KMS-11 (cell line): ENCODE measurements around the gene MRPS35.

Experiments
- H2AFZ ChIP-seq: fragments of 200-600 bp; sonication (generic); 2 replicates; pipeline ENCODE4 v1.6.1; 2016; ENCODE audit warnings: antibody characterized with exemption, mixed run types, low read depth
- H3K27ac ChIP-seq: fragments of 200-600 bp; sonication (generic); 2 replicates; pipeline ENCODE4 v1.6.1; 2016; ENCODE audit warnings: mild to moderate bottlenecking, mixed run types
- H3K27me3 ChIP-seq: fragments of 200-600 bp; sonication (generic); 2 replicates; pipeline ENCODE4 v1.6.1; 2017; ENCODE audit warnings: mild to moderate bottlenecking, low read depth, mixed run types, moderate library complexity; ENCODE audit not compliant: insufficient read depth
- H3K36me3 ChIP-seq: fragments of 200-600 bp; sonication (generic); 2 replicates; pipeline ENCODE4 v1.6.1; 2017; ENCODE audit warnings: mild to moderate bottlenecking, mixed run types; ENCODE audit not compliant: insufficient read depth
- H3K4me1 ChIP-seq: fragments of 200-600 bp; sonication (generic); 2 replicates; pipeline ENCODE4 v1.6.1; 2016; ENCODE audit warnings: mild to moderate bottlenecking, low read depth, mixed run types; ENCODE audit not compliant: poor library complexity, severe bottlenecking
- H3K4me2 ChIP-seq: fragments of 200-600 bp; sonication (generic); 2 replicates; pipeline ENCODE4 v1.7.0; 2016; ENCODE audit warnings: mild to moderate bottlenecking, mixed run types
- H3K4me3 ChIP-seq: fragments of 200-600 bp; sonication (generic); IDR thresholded peaks from 2 replicates; pipeline ENCODE4 v1.6.1; 2017; ENCODE audit warnings: low read depth, low read length, mixed read lengths; ENCODE audit not compliant: insufficient read depth
- H3K79me2 ChIP-seq: fragments of 200-600 bp; sonication (generic); 2 replicates; pipeline ENCODE4 v1.6.1; 2016; ENCODE audit warnings: low read depth, mixed run types; ENCODE audit not compliant: insufficient read depth
- H3K9ac ChIP-seq: fragments of 200-600 bp; sonication (generic); 2 replicates; pipeline ENCODE4 v1.6.1; 2016; ENCODE audit warnings: mild to moderate bottlenecking, mixed run types
- H4K20me1 ChIP-seq: fragments of 200-600 bp; sonication (generic); 2 replicates; pipeline ENCODE4 v1.6.1; 2016; ENCODE audit warnings: mild to moderate bottlenecking, mixed run types; ENCODE audit not compliant: insufficient read depth
- TF ChIP-seq, protein P1 (sequence below): fragments of 200-600 bp; sonication (generic); conservative IDR thresholded peaks from 2 replicates; pipeline ENCODE4 v1.6.1; 2017; ENCODE audit warnings: low read depth, mild to moderate bottlenecking, antibody characterized with exemption, low read length, moderate library complexity, mixed read lengths

The MRPS35 gene

DNA sequence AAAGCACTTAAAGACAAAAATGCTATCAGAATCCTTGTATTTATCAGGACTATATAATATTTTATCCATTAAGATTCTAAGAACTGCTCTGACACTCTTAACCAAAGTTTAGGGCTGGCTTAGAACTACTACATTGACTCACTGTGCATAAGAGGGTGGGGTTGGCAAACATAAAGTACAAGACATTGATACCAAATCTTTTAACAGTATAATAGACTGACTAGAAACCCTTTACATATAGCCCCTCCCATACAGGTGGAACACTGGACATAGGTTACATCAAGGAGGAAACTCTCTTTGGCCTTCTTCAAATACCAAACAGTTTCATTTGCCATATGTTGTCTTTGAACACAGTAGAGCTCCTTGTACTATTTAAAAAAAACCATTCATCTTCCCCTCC lies 30.0 kb upstream of the MRPS35 start:
- TF ChIP-seq, protein P1, sequence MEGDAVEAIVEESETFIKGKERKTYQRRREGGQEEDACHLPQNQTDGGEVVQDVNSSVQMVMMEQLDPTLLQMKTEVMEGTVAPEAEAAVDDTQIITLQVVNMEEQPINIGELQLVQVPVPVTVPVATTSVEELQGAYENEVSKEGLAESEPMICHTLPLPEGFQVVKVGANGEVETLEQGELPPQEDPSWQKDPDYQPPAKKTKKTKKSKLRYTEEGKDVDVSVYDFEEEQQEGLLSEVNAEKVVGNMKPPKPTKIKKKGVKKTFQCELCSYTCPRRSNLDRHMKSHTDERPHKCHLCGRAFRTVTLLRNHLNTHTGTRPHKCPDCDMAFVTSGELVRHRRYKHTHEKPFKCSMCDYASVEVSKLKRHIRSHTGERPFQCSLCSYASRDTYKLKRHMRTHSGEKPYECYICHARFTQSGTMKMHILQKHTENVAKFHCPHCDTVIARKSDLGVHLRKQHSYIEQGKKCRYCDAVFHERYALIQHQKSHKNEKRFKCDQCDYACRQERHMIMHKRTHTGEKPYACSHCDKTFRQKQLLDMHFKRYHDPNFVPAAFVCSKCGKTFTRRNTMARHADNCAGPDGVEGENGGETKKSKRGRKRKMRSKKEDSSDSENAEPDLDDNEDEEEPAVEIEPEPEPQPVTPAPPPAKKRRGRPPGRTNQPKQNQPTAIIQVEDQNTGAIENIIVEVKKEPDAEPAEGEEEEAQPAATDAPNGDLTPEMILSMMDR: no peak
- H3K9ac ChIP-seq: no peak overlapping the region
- no peaks in the 10 kb centered on the region for H3K27me3 ChIP-seq
- H4K20me1 ChIP-seq: no peaks in the 10 kb centered on the region
- H3K27ac ChIP-seq: no peak overlapping the region
- no peak overlapping the region for H3K4me3 ChIP-seq
- no peak overlapping the region for H3K4me2 ChIP-seq
- no peaks in the 10 kb centered on the region for H3K79me2 ChIP-seq
- H2AFZ ChIP-seq: no peak overlapping the region
- H3K36me3 ChIP-seq: no peaks in the 10 kb centered on the region
- H3K4me1 ChIP-seq: no peaks in the 10 kb centered on the region

DNA sequence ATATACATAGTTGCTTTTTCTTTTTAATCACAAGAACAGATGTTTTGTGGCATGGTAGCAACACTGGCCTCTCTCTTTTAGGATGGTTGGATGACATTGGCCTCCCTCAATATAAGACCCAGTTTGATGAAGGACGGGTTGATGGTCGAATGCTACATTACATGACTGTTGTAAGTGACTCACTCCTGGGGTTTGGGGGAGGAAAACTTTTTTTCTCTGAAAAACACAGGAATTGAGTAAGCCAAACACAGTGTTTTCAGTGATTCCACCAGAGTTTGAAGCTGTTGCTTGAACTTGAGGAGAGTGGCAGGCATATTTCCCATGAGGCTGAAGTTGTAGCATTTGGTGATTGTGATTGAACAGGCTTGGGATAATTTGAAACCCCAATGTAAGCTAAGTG lies 28.1 kb upstream of the MRPS35 start:
- no peaks in the 10 kb centered on the region for H3K36me3 ChIP-seq

DNA sequence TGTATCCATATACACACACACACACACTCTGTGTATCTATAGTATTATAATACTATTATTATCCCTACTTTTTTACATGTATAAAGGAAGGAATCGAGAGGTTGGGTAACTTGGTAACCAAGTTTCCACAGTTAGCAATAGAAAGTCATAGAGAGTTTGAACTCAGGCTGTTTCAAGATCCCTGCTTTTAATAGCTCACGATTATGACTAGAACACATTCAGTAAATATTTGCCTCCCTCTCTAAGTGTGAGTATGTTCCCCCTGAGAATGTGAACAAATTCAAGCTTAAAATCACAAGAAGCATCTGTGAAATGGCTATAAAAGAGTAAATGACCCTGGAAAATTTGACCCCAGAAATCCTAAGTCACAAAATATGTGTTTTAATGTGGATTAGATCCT lies 25.4 kb upstream of the MRPS35 start:
- Histone ChIP-seq H3K36me3 (no peaks in the 10 kb centered on the region), H3K4me1 (no peaks in the 10 kb centered on the region), H3K4me3 (no peak overlapping the region), H3K27me3 (no peaks in the 10 kb centered on the region), H4K20me1 (no peaks in the 10 kb centered on the region), H3K9ac (no peak overlapping the region), H3K4me2 (no peak overlapping the region), H3K27ac (no peak overlapping the region), H2AFZ (no peak overlapping the region), H3K79me2 (no peaks in the 10 kb centered on the region)
- TF ChIP-seq, protein P1: no peak

More for the DNA sequence above, 28.1 kb upstream of the MRPS35 start:
- H3K27me3 ChIP-seq: no peaks in the 10 kb centered on the region
- H4K20me1 ChIP-seq: no peaks in the 10 kb centered on the region
- no peak overlapping the region for H3K4me2 ChIP-seq
- no peak overlapping the region for H3K4me3 ChIP-seq
- H3K9ac ChIP-seq: no peak overlapping the region
- H3K27ac ChIP-seq: no peak overlapping the region
- H2AFZ ChIP-seq: no peak overlapping the region
- TF ChIP-seq, protein P1: no peak
- no peaks in the 10 kb centered on the region for H3K4me1 ChIP-seq
- no peaks in the 10 kb centered on the region for H3K79me2 ChIP-seq

DNA sequence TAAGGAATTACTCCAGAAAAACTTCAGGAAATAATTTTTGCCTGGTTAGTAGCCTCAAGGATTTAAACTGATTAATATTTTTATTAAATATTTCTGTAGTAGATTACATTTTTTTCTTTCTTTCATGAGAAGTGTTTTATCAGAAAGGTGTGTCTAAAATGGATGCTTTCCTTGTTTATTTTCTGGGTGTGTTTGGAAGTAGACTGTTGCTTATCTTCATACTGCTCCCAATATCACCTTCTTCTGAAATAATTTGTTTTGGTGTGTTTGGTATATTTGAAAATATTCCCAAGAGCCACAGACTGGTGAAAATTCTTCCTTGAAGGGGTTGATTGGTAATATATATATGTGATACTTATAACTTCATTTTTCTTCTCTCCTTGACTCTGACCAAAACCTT lies 24.5 kb upstream of the MRPS35 start:
- H4K20me1 ChIP-seq: no peaks in the 10 kb centered on the region
- H3K27me3 ChIP-seq: no peaks in the 10 kb centered on the region
- H3K27ac ChIP-seq: no peak overlapping the region
- TF ChIP-seq, protein P1: no peak
- H3K4me1 ChIP-seq: no peaks in the 10 kb centered on the region
- no peak overlapping the region for H3K4me3 ChIP-seq
- H3K4me2 ChIP-seq: no peak overlapping the region
- H2AFZ ChIP-seq: no peak overlapping the region
- H3K79me2 ChIP-seq: no peaks in the 10 kb centered on the region
- no peaks in the 10 kb centered on the region for H3K36me3 ChIP-seq
- no peak overlapping the region for H3K9ac ChIP-seq
